K562 (cell line): Measurements from ENCODE around the gene ASS1. TPM values are rescaled to one million over a fixed set of nuclear protein-coding genes. Genes with fewer than 3 reads are reported as not detected.

Source experiments
- ATAC-seq: fragments of 200-7000 bp; cut with Tn5 transposase; 3 replicates; pipeline ENCODE4 v1.9.1; 2020; ENCODE audit warnings: moderate library complexity
- BruUV-seq: library from RNA; stranded (reverse); fragments of 400-500 nt; replicated peaks from 2 replicates; lab custom pipeline; 2021; lab: Mats Ljungman, UMichigan
- CTCF ChIA-PET: fragments of 300-600 bp; formaldehyde crosslinking; extraction: SDS; loops from one replicate; lab custom pipeline; 2021; ENCODE audit warnings: low intra/inter-chr PET ratio; lab: Yijun Ruan, JAX
- POLR2A ChIA-PET: fragments of 300-600, 350-650 bp; sonication (Branson Sonifier 250); formaldehyde crosslinking; extraction: SDS; loops from one replicate; lab custom pipeline; 2021; ENCODE audit warnings: antibody characterized with exemption, inconsistent platforms; lab: Yijun Ruan, JAX
- DNase-seq, 4 experiments: peaks; one replicate each; pipeline versions ENCODE4 v3.0.0 to v3.0.0-alpha.2; 2011 to 2018; ENCODE audit warnings: low spot score in 3 of 4, mixed read lengths in 3 of 4; ENCODE audit errors: extremely low read depth in 1 of 4
- FAIRE-seq: peaks from 2 replicates; lab custom pipeline; 2011; peaks lifted over from hg19 to GRCh38; lab: Jason Lieb, UNC
- H2AFZ ChIP-seq: 2 replicates; pipeline ENCODE4 v1.6.0; 2011; ENCODE audit warnings: low read depth, low read length, control low read depth, inconsistent platforms
- H3K27ac ChIP-seq: fragments of 200-600 bp; 3 replicates; pipeline ENCODE4 v1.8.0; 2011; ENCODE audit warnings: low read depth, mild to moderate bottlenecking, control low read depth, inconsistent platforms, low read length, moderate library complexity, mixed read lengths; ENCODE audit errors: extremely low read depth
- H3K27me3 ChIP-seq, 2 experiments: fragments of 300-600 bp in 1 of 2; 2 replicates in 1 of 2; 3 replicates in 1 of 2; pipeline versions ENCODE4 v1.6.0 to v1.8.0; 2011; ENCODE audit warnings: inconsistent platforms in 2 of 2, low read length in 2 of 2, mild to moderate bottlenecking in 1 of 2, mixed read lengths in 1 of 2, moderate library complexity in 1 of 2; ENCODE audit not compliant: control insufficient read depth in 2 of 2, insufficient read depth in 2 of 2
- H3K36me3 ChIP-seq: fragments of 300-600 bp; 3 replicates; pipeline ENCODE4 v1.8.0; 2011; ENCODE audit warnings: mild to moderate bottlenecking, low read length, inconsistent platforms; ENCODE audit not compliant: control insufficient read depth, insufficient read depth
- H3K4me1 ChIP-seq, 2 experiments: fragments of 200-600 bp in 1 of 2; replicated peaks in 1 of 2; 2 replicates in 1 of 2; 3 replicates in 1 of 2; pipeline versions ENCODE4 v1.5.1 to v1.8.0; 2011; ENCODE audit warnings: inconsistent platforms in 2 of 2, low read length in 2 of 2, mild to moderate bottlenecking in 1 of 2, mixed read lengths in 1 of 2, moderate library complexity in 1 of 2; ENCODE audit not compliant: control insufficient read depth in 2 of 2, insufficient read depth in 2 of 2
- H3K4me2 ChIP-seq: 2 replicates; pipeline ENCODE4 v1.6.1; 2011; ENCODE audit warnings: low read length, control low read depth, inconsistent platforms, mixed read lengths; ENCODE audit not compliant: insufficient read depth
- H3K4me3 ChIP-seq: fragments of 200-600 bp; sonication (generic), shearing (Covaris generic); 2 replicates; pipeline ENCODE4 v1.5.1; 2016; ENCODE audit warnings: control low read depth, inconsistent platforms
- H3K79me2 ChIP-seq: fragments of 200-600 bp; 3 replicates; pipeline ENCODE4 v1.8.0; 2011; ENCODE audit warnings: low read length, inconsistent platforms; ENCODE audit not compliant: control insufficient read depth, insufficient read depth
- H3K9ac ChIP-seq, 2 experiments: 2 replicates each; pipeline versions ENCODE4 v1.6.0 to v1.6.1; 2011; ENCODE audit warnings: low read depth in 2 of 2, low read length in 2 of 2, control low read depth in 1 of 2, inconsistent platforms in 1 of 2, mild to moderate bottlenecking in 1 of 2, mixed read lengths in 1 of 2; ENCODE audit not compliant: insufficient read depth in 1 of 2
- H3K9me1 ChIP-seq: one replicate; pipeline ENCODE4 v1.6.0; 2011; ENCODE audit warnings: inconsistent platforms, mild to moderate bottlenecking, low read length, moderate library complexity; ENCODE audit not compliant: control insufficient read depth, insufficient read depth
- H3K9me3 ChIP-seq: replicated peaks from 2 replicates; pipeline ENCODE4 v1.5.1; 2011; ENCODE audit warnings: low read depth, low read length, inconsistent platforms; ENCODE audit not compliant: control insufficient read depth, insufficient read depth
- H4K20me1 ChIP-seq: replicated peaks from 2 replicates; pipeline ENCODE4 v1.6.1; 2011; ENCODE audit warnings: low read length, inconsistent platforms, mixed read lengths; ENCODE audit not compliant: control insufficient read depth, insufficient read depth
- ARID1B ChIP-seq: fragments of 450-650 bp; IDR thresholded peaks from 2 replicates; pipeline ENCODE4 v1.6.1; 2016; ENCODE audit warnings: antibody characterized with exemption, mild to moderate bottlenecking, inconsistent platforms
- CEBPG ChIP-seq, 3 experiments: fragments of 200-800 bp in 1 of 3; sonication (Bioruptor generic) in 1 of 3; sonication (generic) in 1 of 3; formaldehyde crosslinking in 1 of 3; IDR thresholded peaks in 2 of 3; conservative IDR thresholded peaks in 1 of 3; 2 replicates each; pipeline versions ENCODE4 v1.6.1 to v1.8.0; 2016 to 2022; ENCODE audit warnings: missing compliant biosample characterization in 2 of 3, missing genetic modification characterization in 2 of 3, mild to moderate bottlenecking in 1 of 3, missing genetic modification reagents in 1 of 3
- CHD4 ChIP-seq: fragments of 200-600 bp; sonication (generic); IDR thresholded peaks from 3 replicates; pipeline ENCODE4 v1.6.1; 2012; ENCODE audit warnings: low read depth, mild to moderate bottlenecking, mixed read lengths, low read length, inconsistent platforms; ENCODE audit not compliant: insufficient read depth, insufficient replicate concordance, poor library complexity, severe bottlenecking
- DACH1 ChIP-seq: fragments of 450-650 bp; IDR thresholded peaks from 2 replicates; pipeline ENCODE4 v1.6.1; 2018; ENCODE audit not compliant: partially characterized antibody
- FOXJ3 ChIP-seq: sonication (generic); formaldehyde crosslinking; IDR thresholded peaks from 2 replicates; pipeline ENCODE4 v1.4.0; 2020; ENCODE audit warnings: mild to moderate bottlenecking, missing genetic modification reagents
- HNRNPK ChIP-seq: fragments of 200-400 bp; formaldehyde crosslinking; IDR thresholded peaks from one replicate; pipeline ENCODE4 v1.6.1; 2018; ENCODE audit warnings: mild to moderate bottlenecking, low read depth, low read length; ENCODE audit not compliant: poor library complexity, severe bottlenecking
- NR3C1 ChIP-seq: sonication (generic); formaldehyde crosslinking; IDR thresholded peaks from 2 replicates; pipeline ENCODE4 v1.8.1; 2022; ENCODE audit warnings: missing genetic modification reagents
- PHF21A ChIP-seq: fragments of 450-650 bp; IDR thresholded peaks from 2 replicates; pipeline ENCODE4 v1.6.1; 2017; ENCODE audit warnings: low read depth, borderline replicate concordance
- RFX5 ChIP-seq: IDR thresholded peaks from 2 replicates; pipeline ENCODE4 v1.6.1; 2011; ENCODE audit warnings: low read depth, mild to moderate bottlenecking, improper control_type of control experiment, low read length
- SIRT6 ChIP-seq: IDR thresholded peaks from one replicate; pipeline ENCODE4 v1.6.1; 2012; ENCODE audit warnings: low read depth, mild to moderate bottlenecking, control low read depth, inconsistent platforms, low read length, moderate library complexity
- TAF9B ChIP-seq: fragments of 450-650 bp; IDR thresholded peaks from 2 replicates; pipeline ENCODE4 v1.6.1; 2018; ENCODE audit warnings: mild to moderate bottlenecking; ENCODE audit not compliant: partially characterized antibody
- ZNF3 ChIP-seq: fragments of 250-450 bp; sonication (Bioruptor Pico); IDR thresholded peaks from 2 replicates; pipeline ENCODE4 v1.5.0; 2021; ENCODE audit warnings: mild to moderate bottlenecking, moderate library complexity
- ZNF699 ChIP-seq: fragments of 250-450 bp; sonication (Bioruptor Pico); IDR thresholded peaks from 2 replicates; pipeline ENCODE4 v1.8.0; 2021; ENCODE audit warnings: mild to moderate bottlenecking, moderate library complexity; ENCODE audit not compliant: insufficient replicate concordance
- WGBS: fragments of 100-300 bp; shearing (Covaris generic); methylation state at CpG from one replicate; pipeline ENCODE4 v1.1.6; 2016; ENCODE audit warnings: low coverage, mixed read lengths; ENCODE audit not compliant: insufficient coverage; ENCODE audit errors: missing lambda C conversion rate; 5-methylcytosine and 5-hydroxymethylcytosine counted together
- in situ Hi-C: fragments of 300-500 bp; cut with MboI; formaldehyde crosslinking; loops from 4 replicates; pipeline ENCODE4 v1.15.0; 2018; ENCODE audit warnings: inconsistent platforms, mixed read lengths
- intact Hi-C: fragments of 100-400 bp; cut with micrococcal nuclease; formaldehyde crosslinking; loops from 2 replicates; pipeline ENCODE4 v1.14.2; 2022
- polyA plus RNA-seq, 8 experiments: library from polyadenylated mRNA; depleted of rRNA in 4 of 8; stranded (reverse) in 5 of 8; unstranded in 3 of 8; fragments of >200 nt; fragmentation: Nextera tagmentation in 2 of 8; fragmentation: Illumina TruSeq in 1 of 8; extraction: Ambion mirVana in 2 of 8; extraction: Trizol in 1 of 8; gene quantifications; 2 replicates each; pipeline versions ENCODE4 v1.2.1 to v1.2.3, GENCODE V29; 2011 to 2014; ENCODE audit warnings: inconsistent platforms in 1 of 8, missing spikeins in 1 of 8
- total RNA-seq, 7 experiments: library from RNA; depleted of rRNA in 6 of 7; stranded (reverse); fragments of >200 nt in 6 of 7; fragmentation: Illumina TruSeq in 2 of 7; extraction: Trizol in 2 of 7; gene quantifications; 2 replicates each; pipeline versions ENCODE4 v1.2.1 to v1.2.3, GENCODE V29; 2011 to 2021; ENCODE audit warnings: low replicate concordance in 1 of 7
- TF ChIP-seq, protein P1 (sequence below): sonication (generic); formaldehyde crosslinking; IDR thresholded peaks from 2 replicates; pipeline ENCODE4 v1.8.1; 2023; ENCODE audit warnings: mild to moderate bottlenecking, missing genetic modification reagents
- TF ChIP-seq, protein P2 (sequence below): sonication (generic); formaldehyde crosslinking; IDR thresholded peaks from 2 replicates; pipeline ENCODE4 v1.8.1; 2023; ENCODE audit warnings: mild to moderate bottlenecking, missing genetic modification reagents
- TF ChIP-seq, protein P3 (sequence below): fragments of 150-350 bp; conservative IDR thresholded peaks from 2 replicates; pipeline ENCODE4 v1.6.1; 2014; ENCODE audit warnings: low read length
- TF ChIP-seq, protein P4 (sequence below): fragments of 250-450 bp; sonication (Bioruptor Pico); IDR thresholded peaks from 2 replicates; pipeline ENCODE4 v1.8.0; 2021; ENCODE audit warnings: moderate library complexity, mild to moderate bottlenecking, inconsistent platforms

ASS1 gene
- total and polyA plus RNA-seq, 9 of the 15 experiments (the other 6 are each of a cell fraction or from before 2014, with no cell fraction given): 1.5 to 5.7 (median 3.7) TPM

DNA sequence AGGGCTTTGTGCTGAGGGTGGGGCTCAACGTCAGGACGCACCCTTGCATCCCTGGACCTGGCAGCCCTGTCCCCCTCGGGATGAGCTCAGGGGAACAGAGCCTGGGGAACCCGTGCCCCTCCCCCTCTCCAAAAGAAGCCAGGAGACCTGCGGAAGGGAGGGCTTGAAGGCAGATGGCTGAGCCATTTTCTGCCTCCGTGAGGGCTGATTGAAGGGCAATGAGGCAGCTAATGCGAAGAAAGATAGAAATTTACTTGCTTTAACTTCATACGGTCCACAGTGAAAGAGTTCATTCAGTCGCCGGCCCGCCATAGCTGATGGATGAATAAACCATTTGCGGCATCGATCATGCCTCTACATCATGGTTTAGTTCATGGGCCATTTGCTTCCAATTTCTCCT lies 28.8 kb downstream of the ASS1 start:
- WGBS: 19% methylated on average over 13 of the region's 13 CpGs
- no peak for FAIRE-seq
- CTCF ChIA-PET: no interaction called here
- TF ChIP-seq FOXJ3 (CRISPR knock-in tag) (no peak), TAF9B (no peak), CEBPG (CRISPR knock-in tag; IDR thresholded peaks at IDR 0.05) (no peak), CEBPG (tag; conservative IDR thresholded peaks at IDR 0.05 in 1 of 2, IDR thresholded peaks at IDR 0.05 in 1 of 2) (no peak), HNRNPK (no peak), ZNF699 (CRISPR knock-in tag) (no peak), SIRT6 (no peak), ARID1B (no peak), ZNF3 (CRISPR knock-in tag) (no peak), PHF21A (no peak), RFX5 (no peak), CHD4 (no peak), DACH1 (no peak), NR3C1 (CRISPR knock-in tag) (no peak)
- TF ChIP-seq, protein P1, sequence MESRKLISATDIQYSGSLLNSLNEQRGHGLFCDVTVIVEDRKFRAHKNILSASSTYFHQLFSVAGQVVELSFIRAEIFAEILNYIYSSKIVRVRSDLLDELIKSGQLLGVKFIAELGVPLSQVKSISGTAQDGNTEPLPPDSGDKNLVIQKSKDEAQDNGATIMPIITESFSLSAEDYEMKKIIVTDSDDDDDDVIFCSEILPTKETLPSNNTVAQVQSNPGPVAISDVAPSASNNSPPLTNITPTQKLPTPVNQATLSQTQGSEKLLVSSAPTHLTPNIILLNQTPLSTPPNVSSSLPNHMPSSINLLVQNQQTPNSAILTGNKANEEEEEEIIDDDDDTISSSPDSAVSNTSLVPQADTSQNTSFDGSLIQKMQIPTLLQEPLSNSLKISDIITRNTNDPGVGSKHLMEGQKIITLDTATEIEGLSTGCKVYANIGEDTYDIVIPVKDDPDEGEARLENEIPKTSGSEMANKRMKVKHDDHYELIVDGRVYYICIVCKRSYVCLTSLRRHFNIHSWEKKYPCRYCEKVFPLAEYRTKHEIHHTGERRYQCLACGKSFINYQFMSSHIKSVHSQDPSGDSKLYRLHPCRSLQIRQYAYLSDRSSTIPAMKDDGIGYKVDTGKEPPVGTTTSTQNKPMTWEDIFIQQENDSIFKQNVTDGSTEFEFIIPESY (CRISPR knock-in tag): no peak
- TF ChIP-seq, protein P2, sequence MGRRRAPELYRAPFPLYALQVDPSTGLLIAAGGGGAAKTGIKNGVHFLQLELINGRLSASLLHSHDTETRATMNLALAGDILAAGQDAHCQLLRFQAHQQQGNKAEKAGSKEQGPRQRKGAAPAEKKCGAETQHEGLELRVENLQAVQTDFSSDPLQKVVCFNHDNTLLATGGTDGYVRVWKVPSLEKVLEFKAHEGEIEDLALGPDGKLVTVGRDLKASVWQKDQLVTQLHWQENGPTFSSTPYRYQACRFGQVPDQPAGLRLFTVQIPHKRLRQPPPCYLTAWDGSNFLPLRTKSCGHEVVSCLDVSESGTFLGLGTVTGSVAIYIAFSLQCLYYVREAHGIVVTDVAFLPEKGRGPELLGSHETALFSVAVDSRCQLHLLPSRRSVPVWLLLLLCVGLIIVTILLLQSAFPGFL (CRISPR knock-in tag): no peak
- TF ChIP-seq, protein P3, sequence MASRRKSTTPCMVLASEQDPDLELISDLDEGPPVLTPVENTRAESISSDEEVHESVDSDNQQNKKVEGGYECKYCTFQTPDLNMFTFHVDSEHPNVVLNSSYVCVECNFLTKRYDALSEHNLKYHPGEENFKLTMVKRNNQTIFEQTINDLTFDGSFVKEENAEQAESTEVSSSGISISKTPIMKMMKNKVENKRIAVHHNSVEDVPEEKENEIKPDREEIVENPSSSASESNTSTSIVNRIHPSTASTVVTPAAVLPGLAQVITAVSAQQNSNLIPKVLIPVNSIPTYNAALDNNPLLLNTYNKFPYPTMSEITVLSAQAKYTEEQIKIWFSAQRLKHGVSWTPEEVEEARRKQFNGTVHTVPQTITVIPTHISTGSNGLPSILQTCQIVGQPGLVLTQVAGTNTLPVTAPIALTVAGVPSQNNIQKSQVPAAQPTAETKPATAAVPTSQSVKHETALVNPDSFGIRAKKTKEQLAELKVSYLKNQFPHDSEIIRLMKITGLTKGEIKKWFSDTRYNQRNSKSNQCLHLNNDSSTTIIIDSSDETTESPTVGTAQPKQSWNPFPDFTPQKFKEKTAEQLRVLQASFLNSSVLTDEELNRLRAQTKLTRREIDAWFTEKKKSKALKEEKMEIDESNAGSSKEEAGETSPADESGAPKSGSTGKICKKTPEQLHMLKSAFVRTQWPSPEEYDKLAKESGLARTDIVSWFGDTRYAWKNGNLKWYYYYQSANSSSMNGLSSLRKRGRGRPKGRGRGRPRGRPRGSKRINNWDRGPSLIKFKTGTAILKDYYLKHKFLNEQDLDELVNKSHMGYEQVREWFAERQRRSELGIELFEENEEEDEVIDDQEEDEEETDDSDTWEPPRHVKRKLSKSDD: no peak
- TF ChIP-seq, protein P4, sequence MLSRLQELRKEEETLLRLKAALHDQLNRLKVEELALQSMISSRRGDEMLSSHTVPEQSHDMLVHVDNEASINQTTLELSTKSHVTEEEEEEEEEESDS (CRISPR knock-in tag): no peak

More for the DNA sequence above, 28.8 kb downstream of the ASS1 start:
- in situ Hi-C loops: no loop called here
- Histone ChIP-seq H3K27ac (no peak overlapping the region), H4K20me1 (peaks cover 4% of the 10 kb centered on the region; the same call in 1 of the 2 replicates), H3K9me3 (no peaks in the 10 kb centered on the region), H3K27me3 (peaks cover 0 to 41% of the 10 kb centered on the region in 2 experiments; a peak in 3 of 5 replicates), H3K4me1 (peaks cover 0 to 43% of the 10 kb centered on the region in 2 experiments; a peak in 2 of 5 replicates), H3K9ac (no peak overlapping the region), H3K36me3 (no peaks in the 10 kb centered on the region), H3K9me1 (no peaks in the 10 kb centered on the region), H3K4me2 (no peak overlapping the region), H2AFZ (no peak overlapping the region), H3K79me2 (no peaks in the 10 kb centered on the region), H3K4me3 (no peak overlapping the region)
- POLR2A ChIA-PET: interaction anchor here (0.6 to 1.2 kb wide), 4 partner anchors 15 to 846 kb away, joined by 3 to 4 read pairs (median 3); no protein-coding TSS in a partner anchor
- ATAC-seq: no peak
- BruUV-seq: no TSS peak
- intact Hi-C loops: no loop called here
- DNase-seq: no peak
